IPS DF 4.7 (cell line): ENCODE data around the gene EXOC5.
"Not testable (repeated sequence)": the region's sequence is repeated elsewhere in the genome, so short reads cannot be mapped to it uniquely, and the experiment has no call there.

Source experiments
- DNase-seq: peaks from one replicate; pipeline ENCODE4 v3.0.0-alpha.2; 2013; ENCODE audit warnings: low spot score; ENCODE audit errors: extremely low read depth

EXOC5 gene

DNA sequence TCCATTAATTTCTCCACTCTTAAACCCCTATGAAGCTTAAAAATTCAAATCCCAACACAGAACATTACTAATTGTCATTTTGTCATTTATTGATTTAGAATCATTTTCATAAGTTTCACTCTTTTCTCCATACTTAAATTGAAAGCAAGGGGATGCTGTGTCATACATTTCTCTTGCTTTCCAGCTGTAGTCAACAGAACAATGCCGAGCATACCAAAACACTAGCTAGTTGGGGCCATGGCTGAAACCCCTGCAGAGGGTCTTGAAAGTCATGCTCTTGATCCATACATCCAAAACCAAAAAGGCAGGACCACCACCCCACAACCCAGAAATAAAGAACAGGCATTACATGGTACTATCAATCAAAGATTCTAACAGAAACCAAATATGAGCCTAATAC, 9.0 kb downstream of the EXOC5 start:
- no peak for DNase-seq

DNA sequence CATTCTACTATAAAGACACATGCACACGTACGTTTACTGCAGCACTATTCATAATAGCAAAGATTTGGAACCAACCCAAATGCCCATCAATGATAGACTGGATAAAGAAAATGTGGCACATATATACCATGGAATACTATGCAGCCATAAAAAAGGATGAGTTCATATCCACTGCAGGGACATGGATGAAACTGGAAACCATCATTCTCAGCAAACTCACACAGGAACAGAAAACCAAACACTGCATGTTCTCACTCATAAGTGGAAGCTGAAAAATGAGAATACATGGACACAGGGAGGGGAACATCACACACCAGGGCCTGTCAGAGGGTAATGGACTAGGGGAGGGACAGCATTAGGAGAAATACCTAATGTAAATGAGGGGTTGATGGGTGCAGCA, 10.5 kb downstream of the EXOC5 start:
- DNase-seq, result not testable (repeated sequence)

DNA sequence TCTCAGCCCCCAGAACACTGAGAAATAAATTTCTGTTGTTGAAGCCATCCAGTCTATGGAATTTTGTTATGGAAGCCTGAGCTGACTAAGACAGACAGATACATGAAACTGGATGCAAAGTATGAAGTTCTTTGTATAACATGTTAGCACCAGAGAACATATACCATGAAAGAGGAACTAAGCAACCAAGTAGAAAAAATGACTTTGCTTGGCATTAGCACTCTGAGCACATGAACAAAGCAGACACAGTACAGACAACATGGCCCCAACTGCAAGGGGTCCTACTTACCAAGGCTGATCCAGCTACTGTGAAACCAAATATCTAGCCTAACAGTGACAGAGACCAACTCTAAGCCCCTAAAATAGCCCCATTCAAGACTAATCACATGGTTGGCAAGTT, 13.8 kb downstream of the EXOC5 start:
- DNase-seq, result no peak

DNA sequence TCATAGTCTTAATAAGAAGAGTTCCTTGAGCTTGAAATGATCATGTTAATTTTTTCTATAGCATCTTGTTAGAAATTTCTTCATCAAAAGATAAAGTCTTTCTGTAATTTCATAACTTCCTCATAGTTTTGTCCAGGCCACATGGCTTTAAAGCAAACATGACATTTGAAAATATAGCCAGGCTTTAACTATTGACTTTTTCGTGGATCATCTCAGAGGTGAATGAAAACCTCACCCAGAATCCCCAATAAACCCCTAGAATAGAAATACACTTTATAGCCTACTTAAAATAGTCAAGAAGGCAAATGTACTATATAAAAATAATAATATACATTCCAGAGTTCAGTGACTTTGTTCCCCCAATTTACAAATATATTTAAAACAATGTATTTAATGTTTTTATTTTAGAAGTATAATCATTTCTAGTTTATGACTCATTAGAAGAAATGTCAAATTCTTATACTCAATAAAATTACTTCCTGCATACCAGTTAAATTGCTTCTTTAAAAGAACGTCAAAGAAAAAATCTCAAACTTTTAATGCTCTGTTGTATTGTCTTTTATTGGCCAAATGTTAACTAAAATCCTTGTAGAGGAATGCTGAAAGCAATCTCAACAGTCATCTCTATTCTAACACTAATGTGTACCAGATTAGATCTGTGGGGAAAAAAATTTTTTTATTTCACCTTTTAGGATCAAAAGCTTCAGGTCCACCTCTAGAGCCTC, 21.6 kb downstream of the EXOC5 start:
- DNase-seq, result no peak

DNA sequence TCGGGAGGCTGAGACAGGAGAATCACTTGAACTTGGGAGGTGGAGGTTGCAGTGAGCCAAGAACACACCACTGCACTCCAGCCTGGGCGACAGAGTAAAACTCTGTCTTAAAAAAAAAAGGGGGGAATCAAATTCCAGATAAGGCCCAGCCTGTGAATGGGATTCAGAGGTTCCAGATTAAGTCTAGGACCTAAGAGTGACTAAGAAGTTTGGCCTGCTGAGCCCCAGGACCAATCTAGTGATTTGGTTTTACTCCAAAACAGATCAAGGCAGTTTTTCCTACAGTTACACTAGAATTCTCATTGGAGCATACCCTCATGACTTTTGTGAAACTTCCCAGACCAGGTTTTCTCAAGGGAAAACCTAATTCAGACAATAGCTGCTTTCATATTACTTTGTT, 22.8 kb downstream of the EXOC5 start:
- DNase-seq, result no peak

DNA sequence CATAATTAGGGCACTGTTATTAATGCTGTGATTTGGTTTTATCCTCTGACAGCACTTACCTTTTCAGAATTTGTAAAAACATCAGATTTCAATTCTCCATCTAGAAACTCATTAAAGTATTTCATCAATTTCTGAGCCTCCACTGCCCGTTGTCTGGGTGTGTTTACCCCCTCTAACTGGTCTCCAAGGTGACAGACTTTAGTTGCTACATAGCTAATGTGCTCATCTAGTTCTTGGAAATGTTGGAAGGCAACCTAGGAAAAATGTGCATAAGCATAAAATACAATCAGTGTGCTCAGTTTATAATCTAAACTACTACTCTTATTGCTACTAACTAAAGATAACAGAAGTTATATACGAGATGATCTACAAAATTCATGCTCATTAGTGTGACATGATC, 24.6 kb downstream of the EXOC5 start:
- DNase-seq, result no peak

DNA sequence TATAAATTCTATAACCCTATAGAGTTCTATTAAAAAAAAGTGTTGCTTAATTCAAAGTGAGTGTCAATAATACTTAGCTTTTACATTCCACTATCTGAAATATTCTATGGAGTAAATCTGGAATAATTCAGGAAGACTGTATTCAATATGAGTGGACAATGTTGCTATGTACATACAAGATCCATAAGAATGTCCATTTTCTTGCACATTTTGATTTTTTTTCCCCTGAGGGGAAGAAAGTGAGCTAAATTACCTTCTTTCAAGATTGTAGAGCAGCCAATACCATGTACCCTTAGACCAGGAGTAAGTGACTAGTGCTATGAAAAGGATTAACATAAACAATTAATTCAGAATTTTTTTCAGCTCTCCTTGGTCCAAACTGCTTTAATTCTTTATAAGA, 25.4 kb downstream of the EXOC5 start:
- DNase-seq, result no peak

DNA sequence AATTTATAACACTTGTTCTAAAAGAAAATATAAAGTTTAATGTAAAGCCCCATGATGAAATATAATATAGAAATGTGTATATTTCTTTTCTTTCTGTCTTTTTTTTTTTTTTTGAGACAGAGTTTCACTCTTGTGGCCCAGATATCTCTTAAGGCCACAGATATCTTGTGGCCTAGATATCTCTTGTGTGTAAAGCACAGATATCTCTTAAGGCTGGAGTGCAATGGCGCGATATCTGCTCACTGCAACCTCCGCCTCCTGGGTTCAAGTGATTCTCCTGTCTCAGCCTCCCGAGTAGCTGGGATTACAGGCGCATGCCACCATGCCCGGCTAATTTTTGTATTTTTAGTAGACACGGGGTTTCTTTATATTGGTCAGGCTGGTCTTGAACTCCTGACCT, 28.6 kb downstream of the EXOC5 start:
- not testable (repeated sequence) for DNase-seq

DNA sequence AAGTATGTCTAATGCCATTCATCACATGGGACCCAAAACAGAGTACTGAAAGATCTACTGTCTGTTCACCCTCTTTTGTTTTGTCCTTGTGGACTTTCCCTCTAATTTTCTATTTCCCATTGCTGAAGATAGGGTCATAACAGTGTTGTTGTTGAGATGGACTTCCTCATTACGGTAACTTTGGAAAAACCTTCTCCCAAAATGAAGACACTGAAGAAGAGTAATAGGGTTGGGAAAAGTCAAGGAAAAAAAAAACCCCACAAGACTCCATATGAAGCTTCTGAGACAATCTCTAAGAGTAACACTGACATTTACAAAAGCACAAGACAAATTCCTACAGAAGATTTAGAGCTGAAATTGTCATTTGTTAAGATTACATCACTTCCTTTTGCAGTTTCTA, 36.7 kb downstream of the EXOC5 start:
- no peak for DNase-seq

DNA sequence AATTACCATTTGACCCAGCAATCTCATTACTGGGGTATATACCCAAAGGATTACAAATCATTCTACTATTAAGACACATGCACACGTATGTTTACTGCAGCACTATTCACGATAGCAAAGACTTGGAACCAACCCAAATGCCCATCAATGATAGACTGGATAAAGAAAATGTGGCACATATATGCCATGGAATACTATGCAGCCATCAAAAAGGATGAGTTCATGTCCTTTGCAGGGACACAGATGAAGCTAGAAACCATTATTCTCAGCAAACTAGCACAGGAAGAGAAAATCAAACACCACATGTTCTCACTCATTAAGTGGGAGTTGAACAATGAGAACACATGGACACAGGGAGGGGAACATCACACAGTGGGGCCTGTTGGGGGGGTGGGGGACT, 40.4 kb downstream of the EXOC5 start:
- not testable (repeated sequence) for DNase-seq

DNA sequence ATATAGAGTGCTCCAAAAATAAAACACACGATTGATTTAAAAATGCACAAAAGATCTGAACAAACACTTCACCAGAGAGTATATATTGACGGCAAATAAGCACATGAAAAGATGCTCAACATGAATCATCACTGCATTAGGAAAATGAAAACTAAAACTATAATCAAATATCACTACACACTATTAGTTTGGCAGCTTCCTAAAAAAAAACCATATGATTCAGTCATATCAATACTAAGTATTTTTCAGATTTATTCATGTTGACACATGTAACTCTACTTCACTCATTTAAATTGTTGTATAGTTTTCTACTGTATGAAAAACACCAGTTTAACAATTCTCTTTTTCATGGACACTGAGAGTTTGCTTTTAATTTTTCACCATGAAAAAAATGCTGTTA, 41.6 kb downstream of the EXOC5 start:
- no peak for DNase-seq

DNA sequence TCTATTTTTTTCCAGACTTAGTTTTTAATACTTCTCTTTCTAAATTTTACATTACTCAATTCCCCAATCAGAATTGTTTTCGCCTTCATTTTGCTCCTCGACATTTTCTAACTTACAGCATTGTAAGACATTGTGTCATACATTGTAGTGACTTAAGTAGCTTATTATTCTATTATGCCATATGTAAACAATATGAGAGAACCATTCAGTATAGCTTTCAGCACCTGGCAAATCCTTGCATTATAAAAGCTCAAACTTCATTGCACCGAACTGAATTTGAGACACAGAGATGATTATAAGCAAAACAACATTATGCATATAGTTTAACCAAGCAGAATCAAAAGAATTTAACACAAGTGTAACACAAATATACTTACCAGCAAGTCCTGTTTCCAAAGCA, 46.8 kb downstream of the EXOC5 start:
- no peak for DNase-seq

DNA sequence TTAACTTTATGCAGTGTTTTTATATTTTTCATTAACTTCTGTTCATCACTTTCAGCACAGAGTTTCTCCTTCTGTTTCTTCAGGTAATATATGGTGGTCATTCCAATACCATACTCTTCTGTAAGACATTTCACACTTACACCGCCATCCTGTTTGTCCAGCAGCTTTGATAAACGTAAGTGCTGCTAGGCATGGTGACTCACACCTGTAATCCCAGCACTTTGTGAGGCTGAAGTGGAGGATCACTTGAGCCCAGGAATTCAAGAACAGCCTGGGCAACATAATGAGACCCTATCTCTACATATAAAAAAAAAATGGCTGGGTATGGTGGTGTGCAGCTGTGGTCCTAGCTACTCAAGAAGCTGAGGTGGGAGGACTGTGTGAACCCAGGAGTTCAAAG, 55.8 kb downstream of the EXOC5 start:
- DNase-seq, result no peak

DNA sequence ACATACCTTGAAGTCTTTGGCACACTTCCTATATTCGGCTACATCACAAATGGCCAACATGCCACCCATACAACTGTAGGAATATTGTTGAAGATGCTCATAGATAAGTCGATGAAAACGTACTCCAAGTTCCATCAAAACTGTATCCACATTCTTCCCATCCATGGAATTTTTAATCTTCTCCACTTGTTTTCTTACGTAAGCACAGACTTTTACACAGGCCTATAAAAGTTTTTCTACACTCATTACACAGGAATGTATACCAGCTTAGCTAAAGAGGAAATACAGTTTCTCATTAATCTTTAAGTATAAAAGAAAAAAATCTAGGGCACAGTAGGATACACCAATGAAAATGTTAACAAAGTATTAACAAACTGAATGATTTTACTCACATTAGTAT, 59.1 kb downstream of the EXOC5 start:
- DNase-seq, result no peak

DNA sequence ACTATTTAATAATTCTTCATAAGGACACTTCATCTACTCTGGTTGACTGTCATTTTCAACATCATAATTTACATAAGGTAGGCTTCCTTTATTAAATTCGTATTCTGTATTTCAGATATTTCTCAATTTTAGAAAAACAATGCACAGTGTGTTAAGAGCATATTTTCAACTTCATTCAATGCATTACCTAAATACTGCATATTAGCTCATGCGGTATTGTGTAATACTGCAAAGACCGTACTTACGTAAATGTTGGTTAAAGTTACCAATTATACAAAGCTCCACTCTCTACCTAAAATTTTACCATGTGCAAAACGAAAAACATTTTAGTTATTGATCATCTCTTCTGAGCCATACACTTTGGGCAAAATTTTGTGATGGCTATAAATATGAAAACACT, 62.8 kb downstream of the EXOC5 start:
- DNase-seq, result no peak

DNA sequence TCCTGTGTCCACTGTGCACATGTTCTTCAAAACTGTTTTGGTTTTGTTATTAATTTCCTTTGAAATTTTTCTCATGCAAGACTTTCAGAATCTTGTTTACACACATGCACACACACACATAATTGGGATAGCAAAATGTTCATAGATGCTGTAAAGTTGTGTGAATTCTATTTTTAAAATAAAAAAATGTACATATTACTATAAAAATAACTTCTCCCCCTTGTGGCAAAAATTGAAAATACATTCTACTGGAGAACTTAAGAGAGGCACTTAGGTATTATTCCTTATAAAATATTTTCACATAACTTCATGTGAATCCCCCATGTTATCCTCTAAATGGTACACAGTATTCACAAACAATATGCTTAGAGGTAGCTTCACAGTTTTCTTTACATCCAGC, 66.0 kb downstream of the EXOC5 start:
- DNase-seq, result not testable (repeated sequence)

DNA sequence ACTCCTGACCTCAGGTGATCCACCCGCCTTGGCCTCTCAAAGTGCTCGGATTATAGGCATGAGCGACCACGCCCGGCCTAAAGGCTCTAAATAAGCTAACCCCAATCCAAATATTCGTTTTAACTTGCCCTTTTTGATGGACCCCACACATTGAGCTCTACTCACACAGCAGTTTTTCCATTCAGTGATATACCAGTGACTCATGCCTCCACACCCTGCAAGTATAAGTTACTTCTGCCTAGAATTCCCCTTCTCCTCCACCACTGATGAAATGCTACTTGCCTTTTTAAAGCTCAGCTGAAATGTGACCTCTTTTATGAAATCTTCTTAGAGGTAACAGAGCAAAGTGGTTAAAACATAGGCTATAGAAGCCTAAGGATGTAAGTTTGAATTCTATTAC, 68.8 kb downstream of the EXOC5 start:
- no peak for DNase-seq

DNA sequence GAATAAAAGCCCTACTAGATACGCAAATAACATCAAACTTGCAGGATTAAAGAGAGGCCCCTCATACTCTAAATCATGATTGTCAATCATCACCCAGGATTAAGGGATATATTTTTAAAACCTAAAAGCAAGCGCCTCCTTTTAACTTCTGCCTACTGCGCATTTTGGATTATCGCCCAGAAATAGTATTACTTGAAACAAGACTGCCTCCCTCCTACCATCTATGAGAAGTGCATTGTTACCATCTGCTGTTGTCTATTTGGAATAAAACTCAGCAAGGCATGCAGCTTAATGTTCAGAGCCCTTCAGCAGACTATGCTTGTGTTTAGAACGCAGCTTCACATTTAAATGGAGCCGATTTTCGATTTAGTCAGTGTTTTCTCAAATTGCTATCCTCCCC, 79.6 kb downstream of the EXOC5 start:
- no peak for DNase-seq

DNA sequence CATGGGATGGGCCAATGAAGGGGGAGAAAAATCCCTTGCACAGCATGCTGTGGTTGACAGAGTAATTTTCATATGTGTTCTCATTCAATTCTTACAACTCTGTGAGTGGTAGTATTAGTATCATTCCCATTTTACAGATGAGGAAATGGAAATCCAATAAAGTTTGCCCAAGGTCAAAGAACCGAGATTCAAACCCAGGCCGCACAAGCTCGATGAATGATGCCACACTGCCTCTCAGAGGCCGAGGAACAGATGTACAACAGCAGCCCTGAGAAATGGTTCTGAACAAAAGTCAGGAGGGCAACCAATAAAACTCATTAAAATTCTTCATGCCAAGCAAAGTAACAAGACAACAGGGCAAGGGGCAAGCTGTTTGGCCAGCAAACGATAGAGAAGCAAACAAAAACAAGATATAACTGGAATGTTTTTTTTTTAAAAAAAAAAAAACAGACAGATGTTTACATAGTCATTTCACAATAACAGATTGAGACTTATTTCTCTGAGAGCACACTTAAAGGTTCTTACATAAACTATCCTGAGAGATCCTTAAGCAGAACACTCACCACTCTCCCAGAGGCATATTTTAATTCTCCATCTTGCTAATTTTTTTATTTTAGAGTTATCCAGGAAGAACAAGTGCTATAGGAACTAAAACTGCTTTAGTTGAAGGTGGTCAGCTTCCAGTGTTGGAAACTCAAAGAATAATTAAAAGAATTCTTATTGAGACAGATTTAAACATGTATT, 85.8 kb downstream of the EXOC5 start:
- DNase-seq, result no peak

DNA sequence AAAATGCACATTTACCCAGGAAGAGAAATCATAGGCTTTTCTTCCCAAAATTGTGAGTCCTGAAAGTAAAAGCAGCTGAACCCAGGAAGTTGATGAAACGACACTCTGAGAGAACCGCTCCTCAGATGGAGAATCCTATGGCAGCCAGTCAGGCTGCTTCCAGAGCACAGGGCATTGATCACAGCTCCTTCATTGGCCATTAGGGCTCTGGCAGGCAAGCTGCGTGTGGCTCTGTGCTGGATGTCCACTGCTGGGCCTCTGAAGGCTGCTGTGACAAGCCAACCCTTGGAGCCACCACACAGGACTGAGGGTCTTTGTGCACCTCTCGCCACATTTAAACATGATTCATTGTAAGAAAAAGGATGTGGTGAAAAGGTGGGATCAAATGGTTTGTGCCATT, 89.4 kb downstream of the EXOC5 start:
- DNase-seq, result no peak

DNA sequence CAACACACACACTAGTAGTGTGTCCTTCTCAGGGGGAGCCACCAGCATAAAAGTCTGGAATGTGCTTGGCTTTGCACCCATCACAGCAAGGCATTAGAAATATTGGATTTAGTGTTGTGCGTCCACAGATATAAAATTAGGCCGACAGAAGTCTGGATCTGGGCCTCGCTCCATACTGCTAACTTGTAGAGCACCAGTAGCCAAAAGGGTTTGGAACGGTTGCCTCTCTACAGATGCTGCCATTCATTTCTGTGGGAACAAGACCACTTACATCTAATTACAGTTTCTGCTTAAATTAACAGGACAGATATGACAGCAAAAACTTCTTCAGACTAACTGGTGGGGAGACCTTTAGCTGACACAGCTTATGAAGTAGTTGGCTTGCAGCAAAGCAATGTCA, 94.2 kb downstream of the EXOC5 start:
- no peak for DNase-seq

DNA sequence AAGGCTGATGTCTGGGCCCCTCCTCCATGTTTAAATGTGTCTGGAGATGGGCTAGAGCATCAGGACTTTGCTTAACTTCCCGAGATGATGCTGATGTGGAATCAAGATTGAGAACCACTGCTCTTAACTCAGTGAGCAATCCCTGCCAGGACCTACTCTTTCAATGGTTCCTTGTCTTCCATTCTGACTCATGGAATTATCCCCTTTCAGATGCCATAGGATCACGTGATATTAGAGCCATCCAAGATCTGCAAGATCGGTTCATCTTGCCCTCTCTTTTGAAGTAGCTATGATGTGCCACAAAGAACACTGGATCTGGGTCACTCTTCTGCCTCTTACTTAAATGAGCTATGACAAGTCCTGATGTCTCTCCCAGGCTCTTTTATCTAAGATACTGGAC, 96.8 kb downstream of the EXOC5 start:
- DNase-seq, result no peak

DNA sequence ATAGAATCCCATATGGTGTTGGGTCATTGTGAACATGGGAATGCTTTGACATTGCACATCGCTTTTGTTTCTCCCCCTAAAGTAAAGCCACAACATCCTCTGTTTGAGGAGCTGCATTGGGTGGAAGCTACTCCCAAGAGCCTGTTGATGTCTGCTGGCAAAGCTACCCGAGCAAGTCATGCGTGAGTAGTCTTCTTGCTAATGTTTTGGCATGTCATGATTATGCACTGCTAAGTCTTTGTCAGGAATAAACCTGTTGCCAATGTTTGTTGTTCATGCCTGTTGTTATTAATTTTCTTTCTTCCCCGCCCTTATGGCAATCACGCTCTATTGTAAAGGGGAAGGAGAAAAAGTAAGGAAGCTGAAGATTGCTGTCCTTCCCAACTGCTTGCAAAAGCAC, 97.3 kb downstream of the EXOC5 start:
- DNase-seq, result no peak
